NCI-H2107 treated with DMSO at 0.1 percent for 48 hours (cell line): ENCODE measurements around the gene TGFBI.
A peak's percentile ranks its signal among the peaks of the same experiment; 100 is the strongest.

ENCODE experiments used
- DNase-seq: peaks from one replicate; lab custom pipeline; 2025; ENCODE audit not compliant: unreplicated experiment; lab: John Stamatoyannopoulos, UW

TGFBI gene

DNA sequence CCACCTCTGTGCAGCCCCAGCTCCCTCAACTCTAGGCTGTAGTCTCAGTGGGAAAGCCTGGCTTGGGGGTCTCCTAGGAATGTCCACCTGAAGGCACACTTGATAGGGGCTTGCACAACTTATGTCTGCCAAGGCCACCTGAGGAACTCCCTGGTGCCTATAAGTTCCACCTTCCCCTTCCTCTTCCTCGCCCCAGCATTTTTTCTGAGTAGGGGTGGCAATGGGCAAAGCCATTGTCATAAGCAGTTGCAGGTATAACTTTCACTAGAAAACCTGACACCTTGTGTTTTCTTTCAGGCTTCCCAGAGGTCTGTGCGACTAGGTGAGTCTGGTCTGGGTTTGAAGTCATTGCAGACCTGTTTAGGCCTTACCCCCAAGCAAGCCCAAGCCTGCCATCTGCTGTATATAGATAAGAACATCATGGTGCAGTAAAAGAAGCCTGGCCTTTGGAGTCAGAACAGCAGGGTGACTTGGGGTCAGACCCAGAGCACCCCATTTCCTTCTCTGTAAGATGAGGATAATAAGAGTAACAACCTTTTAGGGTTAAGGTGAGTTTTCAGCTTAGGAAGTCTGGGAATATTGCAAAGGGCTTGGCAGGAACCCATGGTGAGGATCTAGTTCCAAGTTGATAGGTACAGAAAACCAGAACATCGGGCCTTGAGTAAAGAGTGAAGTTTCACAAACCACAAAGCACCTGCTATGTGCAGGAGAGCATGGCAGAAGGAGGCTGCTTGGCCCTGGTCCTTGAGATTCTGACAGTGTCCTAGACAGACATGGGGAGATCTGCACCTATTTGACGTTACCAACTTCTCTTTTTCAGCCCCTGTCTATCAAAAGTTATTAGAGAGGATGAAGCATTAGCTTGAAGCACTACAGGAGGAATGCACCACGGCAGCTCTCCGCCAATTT is 33.8 kb downstream of the TGFBI start:
- DNase-seq, result peak; percentile 61

DNA sequence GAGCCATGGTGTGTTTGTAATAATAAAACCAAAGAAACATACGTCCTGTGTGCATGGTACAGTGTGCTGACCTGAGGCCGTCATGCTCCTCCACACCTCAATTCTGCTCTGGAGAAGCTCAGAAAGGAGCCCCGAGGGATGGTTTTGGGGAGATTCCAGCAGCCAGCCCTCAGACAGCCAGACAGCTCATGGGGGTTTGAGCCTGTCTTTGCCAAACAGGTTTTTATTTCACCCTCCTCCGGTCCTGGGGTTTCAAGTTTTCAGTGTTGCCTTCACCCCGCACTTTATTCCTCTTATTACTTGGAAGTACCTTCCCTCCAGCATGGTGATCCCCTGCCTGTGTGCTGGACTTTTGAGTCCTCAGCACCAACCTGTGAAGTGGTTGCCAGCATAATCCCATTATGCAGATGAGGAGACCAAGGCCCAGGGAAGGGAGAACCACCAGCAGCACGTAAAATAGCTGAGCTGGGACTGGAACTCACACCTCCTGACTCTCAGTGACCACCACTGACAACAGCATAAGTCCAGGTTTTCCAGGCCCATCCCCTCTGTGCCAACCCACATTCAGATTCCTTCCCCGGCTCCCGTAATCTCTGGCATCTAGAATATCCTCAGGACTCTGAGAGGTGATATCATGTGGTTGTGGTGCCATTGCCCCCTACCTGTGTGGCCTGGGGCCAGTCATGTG is 35.1 kb downstream of the TGFBI start:
- DNase-seq, result no peak

- no peak for DNase-seq
Observed at GRCh38 chr5:136064510-136064909, 35.7 kb downstream of the TGFBI start.

DNA sequence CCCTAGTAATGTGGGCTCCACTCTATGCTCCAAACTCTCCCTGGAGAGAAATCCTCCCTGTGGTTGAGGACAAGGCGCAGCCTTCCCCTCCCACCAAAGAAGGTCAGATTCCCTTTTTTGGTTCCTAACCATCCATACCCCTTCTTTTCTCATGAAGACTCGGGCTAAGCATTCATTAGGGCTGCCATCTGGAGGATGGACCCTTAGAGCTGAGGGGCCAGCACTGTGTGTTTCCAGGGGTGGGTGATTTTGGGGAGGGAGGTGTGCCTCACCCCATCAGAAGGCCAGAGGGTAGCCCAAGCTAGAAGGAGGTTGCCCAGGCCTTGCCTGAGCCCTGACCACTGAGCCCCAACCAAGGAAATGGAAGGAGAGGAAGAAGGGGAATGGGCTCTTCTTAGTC is 36.8 kb downstream of the TGFBI start:
- DNase-seq, result no peak

- DNase-seq, result peak; percentile 1
Observed at GRCh38 chr5:136066661-136067271, 38.0 kb downstream of the TGFBI start.

DNA sequence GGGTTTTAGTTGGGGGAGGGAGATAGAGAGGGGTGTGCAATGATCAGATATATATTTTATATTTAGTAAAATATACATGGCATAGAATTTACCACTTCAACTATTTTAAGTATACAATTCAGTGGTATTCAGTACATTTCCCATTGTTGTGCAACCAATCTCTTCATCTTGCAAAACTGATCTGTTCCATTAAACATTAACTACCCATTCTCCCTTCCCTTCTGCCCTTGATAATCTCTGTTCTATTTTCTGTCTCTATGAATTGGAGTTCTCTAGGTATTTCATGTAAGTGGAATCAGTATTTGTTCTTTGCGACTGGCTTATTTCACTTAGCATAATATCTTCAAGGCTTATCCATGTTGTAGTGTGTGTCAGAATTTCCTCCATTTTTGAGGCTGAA is 38.6 kb downstream of the TGFBI start:
- no peak for DNase-seq

GRCh38 chr5:136070486-136071285 is 41.9 kb downstream of the TGFBI start:
- no peak for DNase-seq

- no peak for DNase-seq
Observed at GRCh38 chr5:136073714-136074529, 45.1 kb downstream of the TGFBI start.

- no peak for DNase-seq
Observed at GRCh38 chr5:136075466-136075891, 46.7 kb downstream of the TGFBI start.

GRCh38 chr5:136076067-136076466 is 47.3 kb downstream of the TGFBI start:
- DNase-seq, result no peak

GRCh38 chr5:136076881-136077445 is 48.2 kb downstream of the TGFBI start:
- no peak for DNase-seq

GRCh38 chr5:136079195-136079985 is 50.6 kb downstream of the TGFBI start:
- no peak for DNase-seq

- DNase-seq, result no peak
Observed at GRCh38 chr5:136080113-136080482, 51.3 kb downstream of the TGFBI start.

- no peak for DNase-seq
Observed at GRCh38 chr5:136080483-136081216, 51.9 kb downstream of the TGFBI start.

GRCh38 chr5:136081217-136081591 is 52.4 kb downstream of the TGFBI start:
- DNase-seq, result no peak

- DNase-seq, result no peak
Observed at GRCh38 chr5:136082390-136083193, 53.8 kb downstream of the TGFBI start.

DNA sequence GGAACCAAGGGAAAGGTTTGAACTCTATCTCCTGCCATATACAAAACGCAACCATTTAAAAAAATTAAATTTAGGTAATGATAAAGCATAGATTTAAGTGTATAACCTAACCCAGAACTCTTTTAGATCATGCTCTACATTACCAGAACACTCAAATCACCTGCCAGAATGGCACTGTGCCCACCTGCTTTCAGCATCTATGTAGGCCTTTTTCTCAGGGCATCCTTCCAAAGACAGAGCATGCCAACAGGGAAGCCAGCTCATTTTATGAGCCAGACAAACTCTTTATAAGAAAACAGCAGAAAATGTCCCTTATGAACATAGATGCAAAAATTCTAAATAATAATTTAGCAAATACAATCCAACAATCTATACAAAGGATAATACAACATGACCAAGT is 55.9 kb downstream of the TGFBI start:
- no peak for DNase-seq
